ENCODE results near the gene NMNAT3. TPM values are rescaled to one million over a fixed set of nuclear protein-coding genes. Genes with fewer than 3 reads are reported as not detected.

NMNAT3 gene
- total and polyA plus RNA-seq, 2 donors, result 7.5 to 11.9 TPM

DNA sequence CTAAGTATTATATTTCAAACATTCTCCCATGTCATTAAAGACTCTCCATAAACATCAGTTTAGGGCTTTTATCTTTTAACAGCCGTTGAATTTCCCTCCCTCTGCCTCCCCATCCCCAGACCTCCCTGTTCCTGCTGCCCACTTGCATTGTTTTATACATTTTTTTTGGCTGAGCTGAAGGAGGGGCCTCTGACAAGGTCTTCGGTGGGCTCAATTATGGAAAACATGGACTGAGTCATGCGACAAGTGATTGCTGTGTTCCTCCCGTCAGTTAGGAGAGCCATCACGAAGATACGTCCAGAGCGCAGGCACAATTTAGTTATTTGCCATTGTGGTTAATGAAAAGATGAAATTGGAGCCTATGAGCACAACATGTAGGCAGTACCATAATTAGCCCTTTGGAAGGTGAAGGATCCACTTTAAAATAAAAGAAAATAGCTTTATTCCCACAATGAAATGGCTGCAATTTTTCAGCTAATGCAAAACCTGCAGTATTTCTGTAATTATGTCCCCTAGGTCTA is 12.0 kb upstream of the NMNAT3 start:
- H3K36me3 ChIP-seq (ENCODE audit: insufficient read depth), result no peaks in the 10 kb centered on the region
- no peaks in the 10 kb centered on the region for H3K4me1 ChIP-seq (ENCODE audit: insufficient read depth)
- H3K27ac ChIP-seq (ENCODE audit: low read depth), result no peak overlapping the region
- H3K4me3 ChIP-seq (ENCODE audit: low read depth, low read length), result no peak overlapping the region
- DNase-seq (ENCODE audit: extremely low spot score), result no peak
- 43% methylated on average over 7 of the region's 7 CpGs for WGBS

DNA sequence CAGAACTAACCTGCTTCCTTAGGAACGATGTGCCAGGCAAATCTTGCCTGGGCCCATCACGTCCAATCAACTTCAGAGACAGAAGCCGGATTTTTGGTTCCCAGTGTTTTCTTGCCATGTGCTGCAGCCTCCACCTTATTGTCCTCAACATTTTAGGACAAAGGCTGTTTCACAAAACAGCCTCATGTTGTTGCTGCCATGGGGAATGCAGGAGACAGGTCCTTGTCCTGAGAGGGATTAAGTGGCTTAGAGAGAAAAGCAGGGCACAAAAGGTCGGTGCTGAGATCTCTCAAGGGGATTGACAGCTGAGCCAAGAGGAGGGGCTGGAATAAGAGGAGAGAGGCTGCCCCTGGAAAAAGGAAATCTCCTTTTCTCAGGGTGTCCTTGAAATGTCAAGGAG is 11.3 kb upstream of the NMNAT3 start:
- Histone ChIP-seq H3K4me3 (ENCODE audit: low read depth, low read length) (no peak overlapping the region), H3K4me1 (ENCODE audit: insufficient read depth) (no peaks in the 10 kb centered on the region), H3K36me3 (ENCODE audit: insufficient read depth) (no peaks in the 10 kb centered on the region), H3K27ac (ENCODE audit: low read depth) (no peak overlapping the region)
- WGBS, result 33% methylated on average over 4 of the region's 4 CpGs
- DNase-seq (ENCODE audit: extremely low spot score), result no peak

DNA sequence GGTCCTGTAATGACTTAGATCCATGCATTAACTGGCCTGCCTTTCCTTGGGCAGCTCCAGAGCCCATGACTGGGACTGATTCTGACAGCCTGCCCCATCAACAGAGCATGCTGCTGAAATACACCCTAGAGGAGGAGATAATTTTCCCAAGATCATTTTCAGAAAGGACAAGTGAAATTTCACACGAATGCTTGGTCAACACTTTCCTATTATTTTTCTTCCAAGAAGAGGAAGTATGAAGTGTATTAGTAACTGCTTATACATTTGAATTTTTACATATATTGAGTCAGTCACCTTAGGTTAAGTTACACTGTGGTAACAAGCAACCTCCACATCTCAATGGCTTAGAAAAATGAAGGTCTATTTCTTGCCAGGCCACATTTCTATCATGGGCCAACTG is 9.7 kb upstream of the NMNAT3 start:
- no peak for DNase-seq (ENCODE audit: extremely low spot score)
- H3K4me1 ChIP-seq (ENCODE audit: insufficient read depth), result no peaks in the 10 kb centered on the region
- no peak overlapping the region for H3K27ac ChIP-seq (ENCODE audit: low read depth)
- no peak overlapping the region for H3K4me3 ChIP-seq (ENCODE audit: low read depth, low read length)
- no peaks in the 10 kb centered on the region for H3K36me3 ChIP-seq (ENCODE audit: insufficient read depth)
- WGBS, result 81% methylated on average over 1 of the region's 1 CpG

DNA sequence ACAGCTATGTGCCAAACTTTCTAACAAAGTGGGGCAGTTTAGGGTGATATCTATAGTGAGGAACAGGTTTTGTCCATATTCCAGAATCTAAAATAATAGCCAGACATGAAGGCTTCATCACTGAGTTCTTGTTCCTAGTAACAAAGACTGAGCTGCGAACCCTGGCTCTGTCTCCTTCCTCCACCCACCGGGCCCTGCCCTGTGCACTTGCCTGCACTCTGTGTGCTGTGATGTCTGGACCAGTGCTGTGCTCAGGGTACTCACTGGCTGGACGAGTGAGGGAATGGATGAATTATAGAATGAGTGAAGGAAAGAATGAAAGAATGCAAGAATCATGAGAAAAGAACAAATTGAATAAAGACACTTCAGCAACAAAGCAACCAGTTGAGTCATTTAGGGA is 8.9 kb upstream of the NMNAT3 start:
- DNase-seq (ENCODE audit: extremely low spot score), result no peak
- no peaks in the 10 kb centered on the region for H3K36me3 ChIP-seq (ENCODE audit: insufficient read depth)
- H3K4me1 ChIP-seq (ENCODE audit: insufficient read depth), result no peaks in the 10 kb centered on the region
- H3K4me3 ChIP-seq (ENCODE audit: low read depth, low read length), result no peak overlapping the region
- WGBS, result 84% methylated on average over 3 of the region's 3 CpGs
- no peak overlapping the region for H3K27ac ChIP-seq (ENCODE audit: low read depth)

DNA sequence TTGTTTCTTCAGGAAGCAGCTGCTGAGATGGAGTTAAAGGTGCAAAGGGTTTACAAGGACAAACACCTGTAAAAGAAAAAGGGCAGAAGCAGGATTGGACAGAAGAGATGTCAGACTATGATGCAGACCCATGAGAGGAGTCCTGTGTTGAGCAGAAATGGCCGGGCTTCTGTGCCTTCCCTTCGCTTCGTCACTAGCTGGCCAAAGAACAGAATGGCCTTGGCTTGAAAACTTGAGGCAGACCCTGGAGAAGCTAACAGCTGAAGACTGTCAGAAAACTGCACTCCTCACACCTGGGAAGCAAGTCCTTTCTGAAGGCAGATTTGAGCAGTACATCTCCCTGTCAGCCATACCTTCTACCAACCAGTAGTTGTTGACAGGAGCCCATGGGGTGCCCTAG is 8.4 kb upstream of the NMNAT3 start:
- 88% methylated on average over 3 of the region's 3 CpGs for WGBS
- H3K36me3 ChIP-seq (ENCODE audit: insufficient read depth), result no peaks in the 10 kb centered on the region
- no peak overlapping the region for H3K4me3 ChIP-seq (ENCODE audit: low read depth, low read length)
- H3K27ac ChIP-seq (ENCODE audit: low read depth), result no peak overlapping the region
- no peaks in the 10 kb centered on the region for H3K4me1 ChIP-seq (ENCODE audit: insufficient read depth)
- DNase-seq (ENCODE audit: extremely low spot score), result no peak

DNA sequence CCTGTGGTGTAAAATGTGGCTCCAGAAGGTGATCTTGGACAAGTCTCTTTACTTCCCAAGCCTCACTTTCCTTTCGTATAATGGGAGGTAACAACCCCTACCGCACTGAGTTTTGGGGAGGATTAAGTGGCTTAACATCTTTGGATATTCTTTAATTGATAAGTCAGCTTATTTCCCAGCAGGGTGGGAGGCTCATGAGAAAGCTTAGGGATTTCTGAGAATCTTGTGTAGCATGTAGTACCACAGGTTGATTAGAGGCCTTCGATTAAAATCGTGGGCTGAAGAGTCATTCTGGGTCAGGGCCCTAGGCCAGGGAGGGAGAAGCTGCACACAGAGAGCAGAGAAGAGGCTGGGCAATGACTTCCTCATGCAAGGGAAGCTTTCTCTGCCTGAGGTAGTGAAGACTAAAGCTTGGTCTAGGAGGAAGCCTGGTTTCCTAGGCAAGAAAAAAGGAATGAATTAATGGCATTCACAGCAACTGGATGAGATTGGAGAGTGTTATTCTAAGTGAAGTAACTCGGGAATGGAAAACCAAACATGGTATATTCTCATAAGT is 1.5 kb upstream of the NMNAT3 start:
- no peak for DNase-seq (ENCODE audit: extremely low spot score)
- Histone ChIP-seq H3K27ac (ENCODE audit: low read depth) (no peak overlapping the region), H3K36me3 (ENCODE audit: insufficient read depth) (no peaks in the 10 kb centered on the region), H3K4me3 (ENCODE audit: low read depth, low read length) (no peak overlapping the region), H3K4me1 (ENCODE audit: insufficient read depth) (no peaks in the 10 kb centered on the region)
- WGBS, result 89% methylated on average over 5 of the region's 5 CpGs

DNA sequence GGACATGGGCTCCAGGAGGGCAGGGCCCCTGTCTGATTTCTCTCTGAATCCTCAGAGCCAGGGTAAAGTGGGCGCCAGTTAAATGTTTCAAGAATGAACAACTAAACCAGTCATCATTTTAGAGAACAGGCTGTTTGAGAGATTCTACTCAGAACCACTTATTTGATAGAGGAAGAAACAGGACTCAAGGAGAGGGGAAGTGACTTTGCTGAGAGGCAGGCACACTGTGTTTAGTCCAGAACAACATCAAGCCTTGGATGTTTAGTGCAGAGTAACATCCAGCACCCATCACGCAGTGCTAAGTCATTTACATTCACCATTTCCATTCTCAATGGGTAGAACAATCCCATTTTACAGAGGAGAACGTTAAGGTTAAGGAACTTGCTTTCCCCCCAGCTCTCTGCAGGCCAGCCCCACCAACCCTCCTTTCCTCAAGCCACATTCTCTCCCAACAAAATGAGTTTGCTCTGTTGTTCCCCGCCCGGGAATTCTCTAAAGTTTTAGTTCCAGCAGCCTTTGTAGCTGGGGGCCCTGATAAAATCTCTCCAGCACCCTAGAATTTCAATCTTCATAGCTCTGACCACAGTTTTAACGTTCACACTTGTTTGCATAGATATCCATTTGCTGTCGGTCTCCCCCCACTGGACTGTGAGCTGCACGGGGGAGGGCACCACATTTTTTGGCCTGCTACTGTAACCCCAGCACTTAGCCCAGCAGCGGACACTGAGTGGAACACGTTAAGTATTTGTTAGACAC is 962 bp downstream of the NMNAT3 start:
- Histone ChIP-seq H3K4me1 (ENCODE audit: insufficient read depth) (no peaks in the 10 kb centered on the region), H3K27ac (ENCODE audit: low read depth) (no peak overlapping the region), H3K36me3 (ENCODE audit: insufficient read depth) (no peaks in the 10 kb centered on the region), H3K4me3 (ENCODE audit: low read depth, low read length) (peak overlapping the region; percentile 78)
- DNase-seq (ENCODE audit: extremely low spot score), result no peak
- WGBS, result 59% methylated on average over 10 of the region's 10 CpGs

DNA sequence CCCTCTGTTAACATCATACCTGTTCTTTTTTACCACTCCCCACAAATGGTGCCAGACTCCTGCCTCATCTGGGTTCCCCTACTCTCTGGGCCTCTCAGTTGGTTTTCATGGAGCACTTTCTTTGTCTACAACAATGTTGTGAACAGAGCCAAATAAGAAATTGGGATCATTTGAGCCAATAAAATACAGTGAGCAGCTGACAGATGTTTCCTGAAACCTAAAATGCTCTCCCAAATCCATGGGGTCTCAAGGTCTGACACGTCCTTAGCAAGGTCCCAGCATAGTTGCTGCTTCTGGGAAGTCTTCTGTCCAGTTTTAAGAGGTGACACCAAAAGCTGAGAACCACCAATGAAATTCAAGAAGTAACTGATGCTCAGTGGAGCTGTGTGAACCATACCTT is 1.7 kb downstream of the NMNAT3 start:
- WGBS, result 87% methylated on average over 1 of the region's 1 CpG
- no peaks in the 10 kb centered on the region for H3K4me1 ChIP-seq (ENCODE audit: insufficient read depth)
- no peaks in the 10 kb centered on the region for H3K36me3 ChIP-seq (ENCODE audit: insufficient read depth)
- H3K4me3 ChIP-seq (ENCODE audit: low read depth, low read length), result no peak overlapping the region
- H3K27ac ChIP-seq (ENCODE audit: low read depth), result no peak overlapping the region
- no peak for DNase-seq (ENCODE audit: extremely low spot score)

DNA sequence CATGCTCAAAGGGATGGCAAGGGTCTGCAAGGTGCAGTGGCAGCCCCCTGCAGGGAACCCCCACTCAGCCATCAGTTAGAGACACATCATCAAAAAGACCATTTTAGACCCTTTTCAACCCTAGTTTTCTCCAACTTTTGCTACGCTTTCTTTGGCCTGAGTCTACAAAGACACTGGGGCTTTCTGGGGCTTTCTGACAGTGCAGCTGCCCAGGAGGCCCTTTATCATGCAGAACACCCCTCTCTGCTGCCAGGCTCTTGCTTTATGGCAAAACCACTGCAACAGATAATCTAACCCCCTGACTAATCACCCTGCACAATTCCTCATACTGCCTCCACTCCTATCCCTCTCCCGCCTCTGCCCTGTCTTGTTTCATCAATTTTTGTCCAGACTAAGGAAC is 2.4 kb downstream of the NMNAT3 start:
- DNase-seq (ENCODE audit: extremely low spot score), result no peak
- 100% methylated on average over 2 of the region's 2 CpGs for WGBS
- no peaks in the 10 kb centered on the region for H3K4me1 ChIP-seq (ENCODE audit: insufficient read depth)

DNA sequence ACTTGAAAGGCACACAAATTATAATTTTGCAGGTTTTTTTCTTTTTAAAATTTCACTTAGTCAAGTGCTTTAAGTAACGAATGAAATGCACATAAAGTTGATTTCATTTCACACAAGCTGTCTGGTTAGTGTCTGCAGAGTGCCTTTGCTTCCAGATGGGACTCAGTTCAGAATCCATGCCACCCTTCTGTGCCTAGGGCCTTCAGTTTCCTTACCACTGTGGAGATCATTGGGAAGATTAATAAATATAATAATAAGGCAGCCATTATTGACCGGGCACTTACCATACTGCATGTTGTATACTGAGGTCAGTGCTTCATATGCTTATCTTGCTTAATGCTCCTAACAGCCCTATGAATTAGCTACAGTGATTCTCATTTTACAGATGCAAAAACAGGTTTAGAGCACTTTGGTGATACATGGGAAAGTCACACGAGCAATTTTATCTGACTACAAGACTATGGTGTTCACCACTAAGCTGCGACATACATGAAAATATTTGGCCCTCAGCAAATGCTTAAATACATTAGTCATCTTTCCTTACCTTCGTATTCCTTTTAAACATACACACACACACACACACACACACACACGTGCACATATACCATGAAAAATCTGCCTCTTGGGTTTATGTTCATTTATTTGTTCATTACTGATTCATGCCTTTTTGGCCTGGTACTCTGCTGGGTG is 3.1 kb downstream of the NMNAT3 start:
- Histone ChIP-seq H3K4me1 (ENCODE audit: insufficient read depth) (no peaks in the 10 kb centered on the region), H3K4me3 (ENCODE audit: low read depth, low read length) (no peak overlapping the region), H3K27ac (ENCODE audit: low read depth) (no peak overlapping the region), H3K36me3 (ENCODE audit: insufficient read depth) (no peaks in the 10 kb centered on the region)
- 78% methylated on average over 6 of the region's 6 CpGs for WGBS
- no peak for DNase-seq (ENCODE audit: extremely low spot score)

More for the DNA sequence above, 2.4 kb downstream of the NMNAT3 start:
- H3K4me3 ChIP-seq (ENCODE audit: low read depth, low read length), result no peak overlapping the region
- H3K27ac ChIP-seq (ENCODE audit: low read depth), result no peak overlapping the region
- H3K36me3 ChIP-seq (ENCODE audit: insufficient read depth), result no peaks in the 10 kb centered on the region

DNA sequence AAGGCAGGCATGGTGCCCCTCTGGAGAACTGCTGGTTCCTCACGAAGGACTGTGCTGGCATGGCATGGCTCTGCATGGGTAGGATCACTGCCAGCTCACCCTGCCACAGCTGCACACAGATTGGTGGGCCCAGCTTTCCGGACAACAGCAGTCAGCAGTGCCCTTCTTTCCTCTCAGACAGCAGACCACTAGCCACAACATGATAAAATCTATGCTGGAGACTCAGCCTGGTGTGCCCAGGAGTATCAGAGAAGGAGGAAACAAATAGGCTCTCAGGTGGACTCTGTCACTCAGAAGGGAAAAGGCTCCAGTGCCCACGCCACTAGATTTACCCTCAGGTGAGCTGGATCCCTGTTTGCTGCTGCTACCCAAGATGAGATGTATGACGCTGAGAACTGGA is 4.9 kb downstream of the NMNAT3 start:
- H3K4me3 ChIP-seq (ENCODE audit: low read depth, low read length), result no peak overlapping the region
- H3K4me1 ChIP-seq (ENCODE audit: insufficient read depth), result no peaks in the 10 kb centered on the region
- no peak overlapping the region for H3K27ac ChIP-seq (ENCODE audit: low read depth)
- no peak for DNase-seq (ENCODE audit: extremely low spot score)
- 93% methylated on average over 4 of the region's 4 CpGs for WGBS
- H3K36me3 ChIP-seq (ENCODE audit: insufficient read depth), result no peaks in the 10 kb centered on the region

DNA sequence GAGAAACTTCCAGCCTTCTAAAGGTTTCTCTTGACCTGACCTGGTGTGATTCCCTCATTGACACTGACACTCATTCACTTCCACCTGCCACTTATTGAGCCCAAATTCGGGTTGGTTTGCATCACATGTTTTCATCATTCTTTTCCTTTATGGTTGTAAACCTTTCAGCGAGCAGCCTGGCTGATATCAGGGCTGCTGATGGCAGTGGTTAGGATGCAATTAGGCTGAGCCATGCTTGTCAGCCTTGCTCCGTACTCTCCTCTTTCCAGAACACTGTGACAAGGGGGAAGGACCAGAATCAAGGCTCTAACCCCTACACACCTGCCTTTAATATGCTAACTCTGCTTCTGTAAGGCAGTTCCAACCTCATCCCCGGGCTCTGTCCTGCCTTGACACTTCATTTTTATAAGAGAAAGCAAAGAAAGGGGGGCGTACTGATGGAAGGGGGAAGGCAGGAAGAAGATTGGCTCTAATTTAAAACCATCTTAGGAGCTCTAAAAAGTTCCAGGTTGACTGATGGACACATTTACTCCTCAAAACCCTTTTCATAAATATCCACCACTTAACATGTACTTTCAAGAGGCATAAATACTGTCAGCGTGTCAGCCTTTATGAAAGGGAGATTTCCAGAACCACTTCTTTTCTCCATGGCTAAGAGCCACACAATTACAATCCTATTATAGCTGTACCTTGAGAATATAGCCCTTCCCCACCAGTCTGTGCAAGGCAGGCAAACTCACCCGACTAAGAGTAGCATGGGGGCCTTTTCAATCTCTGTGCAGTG is 5.7 kb downstream of the NMNAT3 start:
- 67% methylated on average over 7 of the region's 7 CpGs for WGBS
- no peak for DNase-seq (ENCODE audit: extremely low spot score)
- Histone ChIP-seq H3K4me1 (ENCODE audit: insufficient read depth) (no peaks in the 10 kb centered on the region), H3K4me3 (ENCODE audit: low read depth, low read length) (no peak overlapping the region), H3K36me3 (ENCODE audit: insufficient read depth) (no peaks in the 10 kb centered on the region), H3K27ac (ENCODE audit: low read depth) (no peak overlapping the region)

DNA sequence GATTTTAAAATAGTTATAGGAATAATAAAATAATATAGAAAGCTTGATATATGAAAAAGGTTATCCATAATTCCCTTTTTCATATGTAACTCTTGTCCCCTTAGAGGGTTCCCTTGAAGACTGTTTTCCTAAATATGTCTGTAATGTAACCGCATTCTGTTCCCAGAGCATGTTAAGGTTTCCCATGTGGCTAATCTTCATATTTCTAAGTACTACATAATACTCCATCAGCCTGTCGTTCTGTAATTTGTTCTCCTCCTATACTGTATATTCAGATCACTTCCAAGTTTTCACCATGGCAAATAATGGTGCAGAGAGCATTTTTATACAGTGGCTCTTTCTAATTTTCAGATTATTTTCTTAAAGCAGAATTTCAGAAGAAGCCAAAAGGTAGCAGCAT is 6.7 kb downstream of the NMNAT3 start:
- Histone ChIP-seq H3K4me1 (ENCODE audit: insufficient read depth) (no peaks in the 10 kb centered on the region), H3K4me3 (ENCODE audit: low read depth, low read length) (no peak overlapping the region), H3K36me3 (ENCODE audit: insufficient read depth) (no peaks in the 10 kb centered on the region), H3K27ac (ENCODE audit: low read depth) (no peak overlapping the region)
- 81% methylated on average over 2 of the region's 2 CpGs for WGBS
- DNase-seq (ENCODE audit: extremely low spot score), result no peak
